T-helper 2 cell treated with Interferon-gamma antibody and Interleukin-4, amounts not matched to agents 5 μg/mL and 100 μg/mL, for 36 hours (primary cell): Measurements from ENCODE around the gene KRT15.
"Not testable (repeated sequence)": the region's sequence is repeated elsewhere in the genome, so short reads cannot be mapped to it uniquely, and the experiment has no call there.

Experiments
- DNase-seq: peaks from one replicate; pipeline ENCODE4 v3.0.0; 2021; ENCODE audit warnings: low spot score
- H3K27ac Mint-ChIP-seq: one replicate; pipeline ENCODE4 v1.8.0; 2021; ENCODE audit warnings: mild to moderate bottlenecking, mixed read lengths
- H3K27me3 Mint-ChIP-seq: one replicate; pipeline ENCODE4 v1.8.0; 2021; ENCODE audit warnings: low read depth, mixed read lengths
- H3K36me3 Mint-ChIP-seq: one replicate; pipeline ENCODE4 v1.8.0; 2021; ENCODE audit warnings: low read depth, mixed read lengths
- H3K4me1 Mint-ChIP-seq: one replicate; pipeline ENCODE4 v1.8.0; 2021; ENCODE audit warnings: low read depth, mixed read lengths
- H3K4me3 Mint-ChIP-seq: one replicate; pipeline ENCODE4 v1.8.0; 2022; ENCODE audit warnings: mild to moderate bottlenecking, moderate library complexity, mixed read lengths
- H3K9me3 Mint-ChIP-seq: one replicate; pipeline ENCODE4 v1.8.0; 2021; ENCODE audit warnings: mixed read lengths

KRT15 gene

GRCh38 chr17:41548844-41549595 is 30.3 kb upstream of the KRT15 start:
- peaks cover 12% of the 10 kb centered on the region for H3K4me1 Mint-ChIP-seq
- H3K4me3 Mint-ChIP-seq = peak overlapping the region; percentile 62
- H3K27me3 Mint-ChIP-seq = peaks cover 7% of the 10 kb centered on the region
- peak; percentile 81 for DNase-seq
- H3K27ac Mint-ChIP-seq = peak overlapping the region; percentile 86
- peaks cover 12% of the 10 kb centered on the region for H3K9me3 Mint-ChIP-seq
- no peaks in the 10 kb centered on the region for H3K36me3 Mint-ChIP-seq

DNA sequence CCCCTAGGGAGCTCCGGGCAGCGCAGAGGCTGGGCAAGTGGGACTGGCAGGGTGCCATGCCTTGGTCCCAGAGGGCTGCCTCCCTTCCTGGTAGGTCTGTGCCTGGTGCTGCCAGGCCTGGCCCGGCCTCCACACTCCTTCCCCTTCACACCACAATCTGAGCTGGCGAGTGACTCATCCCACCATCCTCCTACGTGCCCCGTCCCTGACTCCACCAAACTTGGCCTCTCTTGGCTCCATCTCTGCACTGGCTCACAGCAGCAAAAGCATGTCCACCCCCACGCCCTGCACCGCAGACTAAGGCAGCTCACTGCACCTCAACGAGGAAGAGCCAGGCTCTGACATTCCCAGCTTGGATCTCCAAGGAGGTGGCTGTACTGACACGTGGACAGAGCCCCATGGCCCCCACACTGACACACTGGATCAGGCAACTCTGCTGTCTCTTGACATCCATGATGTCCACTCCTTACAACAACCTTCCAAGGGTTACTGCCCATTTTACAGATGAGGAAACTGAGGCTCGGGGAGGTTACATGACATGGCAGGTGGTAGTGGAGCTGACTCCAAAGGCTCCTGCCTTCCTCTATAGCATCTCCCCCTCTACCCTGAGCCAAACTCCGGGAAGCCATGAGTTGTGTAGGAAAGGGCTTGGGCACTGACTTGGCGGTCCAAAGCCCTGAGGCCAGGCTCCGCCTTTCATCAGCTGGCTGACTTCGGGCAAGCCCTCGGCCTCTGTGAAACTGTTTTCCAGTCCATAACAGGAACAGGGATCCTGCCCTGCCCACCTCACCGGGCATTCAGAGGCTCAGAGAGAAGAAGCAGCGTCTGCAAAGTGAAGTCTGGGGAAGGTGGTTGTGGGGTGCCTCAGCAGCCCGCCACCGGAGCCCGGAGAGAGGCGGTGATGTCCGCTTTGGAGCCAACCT is 29.5 kb upstream of the KRT15 start:
- peaks cover 7% of the 10 kb centered on the region for H3K27me3 Mint-ChIP-seq
- DNase-seq = peak; percentile 83
- H3K36me3 Mint-ChIP-seq = no peaks in the 10 kb centered on the region

GRCh38 chr17:41547378-41547841 is 28.7 kb upstream of the KRT15 start:
- DNase-seq = no peak
- peaks cover 5% of the 10 kb centered on the region for H3K27me3 Mint-ChIP-seq
- H3K4me1 Mint-ChIP-seq = peaks cover 12% of the 10 kb centered on the region
- H3K4me3 Mint-ChIP-seq = no peak overlapping the region
- peaks cover 12% of the 10 kb centered on the region for H3K9me3 Mint-ChIP-seq
- H3K36me3 Mint-ChIP-seq = no peaks in the 10 kb centered on the region
- H3K27ac Mint-ChIP-seq = no peak overlapping the region

More for the DNA sequence above, 29.5 kb upstream of the KRT15 start:
- H3K9me3 Mint-ChIP-seq = peaks cover 12% of the 10 kb centered on the region
- peaks cover 12% of the 10 kb centered on the region for H3K4me1 Mint-ChIP-seq
- H3K4me3 Mint-ChIP-seq = peak overlapping the region; percentile 62
- H3K27ac Mint-ChIP-seq = no peak overlapping the region

DNA sequence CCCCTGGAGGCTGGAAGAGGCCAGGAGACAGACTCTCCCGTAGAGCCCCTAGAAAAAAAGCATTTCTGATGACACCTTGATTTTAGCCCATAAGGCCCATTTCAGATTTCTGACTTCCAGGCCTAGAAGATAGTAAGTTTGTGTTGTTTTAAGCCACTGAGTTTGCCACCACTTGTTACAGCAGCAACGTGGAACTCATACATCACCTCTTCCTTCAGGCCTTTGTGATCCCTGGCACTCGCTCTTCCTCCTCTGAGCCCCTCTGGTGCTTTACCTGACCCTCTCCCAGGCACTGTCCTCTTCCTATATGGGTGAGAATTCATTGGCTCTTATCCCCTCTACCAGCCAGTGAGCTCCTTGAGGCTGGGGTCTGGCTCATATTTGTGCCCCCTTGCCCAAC is 28.1 kb upstream of the KRT15 start:
- no peak for DNase-seq
- H3K27ac Mint-ChIP-seq = no peak overlapping the region
- peaks cover 4% of the 10 kb centered on the region for H3K27me3 Mint-ChIP-seq
- peaks cover 12% of the 10 kb centered on the region for H3K4me1 Mint-ChIP-seq
- no peak overlapping the region for H3K4me3 Mint-ChIP-seq
- H3K36me3 Mint-ChIP-seq = no peaks in the 10 kb centered on the region
- H3K9me3 Mint-ChIP-seq = peaks cover 12% of the 10 kb centered on the region

- no peak overlapping the region for H3K4me3 Mint-ChIP-seq
- no peak for DNase-seq
- no peaks in the 10 kb centered on the region for H3K36me3 Mint-ChIP-seq
- H3K27me3 Mint-ChIP-seq = peaks cover 2% of the 10 kb centered on the region
- peaks cover 12% of the 10 kb centered on the region for H3K9me3 Mint-ChIP-seq
- no peak overlapping the region for H3K27ac Mint-ChIP-seq
- peaks cover 12% of the 10 kb centered on the region for H3K4me1 Mint-ChIP-seq
Observed at GRCh38 chr17:41545829-41546410, 27.2 kb upstream of the KRT15 start.

- H3K4me1 Mint-ChIP-seq = peaks cover 12% of the 10 kb centered on the region
- DNase-seq = no peak
- no peaks in the 10 kb centered on the region for H3K36me3 Mint-ChIP-seq
- no peak overlapping the region for H3K4me3 Mint-ChIP-seq
- H3K9me3 Mint-ChIP-seq = peaks cover 12% of the 10 kb centered on the region
- H3K27me3 Mint-ChIP-seq = peaks cover 2% of the 10 kb centered on the region
- no peak overlapping the region for H3K27ac Mint-ChIP-seq
Observed at GRCh38 chr17:41544935-41545334, 26.2 kb upstream of the KRT15 start.

DNA sequence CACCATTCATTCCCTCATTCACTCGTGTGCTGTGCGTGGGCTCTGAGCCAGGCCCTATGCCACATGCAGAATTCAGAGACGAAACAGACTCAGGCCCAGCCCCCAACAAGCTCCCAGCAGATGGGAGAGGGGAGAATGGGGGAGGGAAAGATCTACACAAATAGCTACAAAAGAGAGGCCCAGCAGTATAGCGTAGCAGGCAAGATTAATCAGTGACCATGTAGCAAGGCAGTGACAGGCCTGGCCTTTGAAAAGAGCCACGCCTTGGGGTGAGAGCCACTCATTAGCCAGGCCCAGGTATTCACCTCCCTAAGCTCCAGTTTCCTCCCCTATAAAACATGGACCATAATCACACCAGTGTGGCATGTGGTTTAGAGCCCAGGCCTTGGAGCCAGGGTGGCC is 25.8 kb upstream of the KRT15 start:
- Mint-ChIP-seq H3K9me3 (peaks cover 12% of the 10 kb centered on the region), H3K27me3 (peaks cover 2% of the 10 kb centered on the region), H3K4me3 (no peak overlapping the region), H3K27ac (no peak overlapping the region), H3K4me1 (peaks cover 11% of the 10 kb centered on the region), H3K36me3 (no peaks in the 10 kb centered on the region)
- no peak for DNase-seq

DNA sequence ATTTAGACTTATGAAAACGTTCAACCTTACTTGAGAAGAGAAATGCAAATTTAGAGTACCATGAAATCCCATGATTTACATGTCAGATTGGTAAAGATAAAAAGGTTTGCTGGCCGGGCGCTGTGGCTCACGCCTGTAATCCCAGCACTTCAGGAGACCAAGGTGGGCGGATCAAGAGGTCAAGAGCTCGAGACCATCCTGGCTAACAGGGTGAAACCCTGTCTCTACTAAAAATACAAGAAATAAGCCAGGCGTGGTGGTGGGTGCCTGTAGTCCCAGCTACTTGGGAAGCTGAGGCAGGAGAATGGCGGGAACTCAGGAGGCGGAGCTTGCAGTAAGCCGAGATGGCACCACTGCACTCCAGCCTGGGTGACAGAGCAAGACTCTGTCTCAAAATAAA is 24.1 kb upstream of the KRT15 start:
- not testable (repeated sequence) for H3K27ac Mint-ChIP-seq, H3K27me3 Mint-ChIP-seq, H3K36me3 Mint-ChIP-seq, H3K4me1 Mint-ChIP-seq, H3K4me3 Mint-ChIP-seq, DNase-seq
- H3K9me3 Mint-ChIP-seq = peaks cover 12% of the 10 kb centered on the region

GRCh38 chr17:41542357-41542756 is 23.7 kb upstream of the KRT15 start:
- Mint-ChIP-seq H3K4me3 (no peak overlapping the region), H3K9me3 (peaks cover 11% of the 10 kb centered on the region), H3K27me3 (peaks cover 2% of the 10 kb centered on the region), H3K4me1 (no peaks in the 10 kb centered on the region), H3K27ac (no peak overlapping the region), H3K36me3 (no peaks in the 10 kb centered on the region)
- DNase-seq = no peak

DNA sequence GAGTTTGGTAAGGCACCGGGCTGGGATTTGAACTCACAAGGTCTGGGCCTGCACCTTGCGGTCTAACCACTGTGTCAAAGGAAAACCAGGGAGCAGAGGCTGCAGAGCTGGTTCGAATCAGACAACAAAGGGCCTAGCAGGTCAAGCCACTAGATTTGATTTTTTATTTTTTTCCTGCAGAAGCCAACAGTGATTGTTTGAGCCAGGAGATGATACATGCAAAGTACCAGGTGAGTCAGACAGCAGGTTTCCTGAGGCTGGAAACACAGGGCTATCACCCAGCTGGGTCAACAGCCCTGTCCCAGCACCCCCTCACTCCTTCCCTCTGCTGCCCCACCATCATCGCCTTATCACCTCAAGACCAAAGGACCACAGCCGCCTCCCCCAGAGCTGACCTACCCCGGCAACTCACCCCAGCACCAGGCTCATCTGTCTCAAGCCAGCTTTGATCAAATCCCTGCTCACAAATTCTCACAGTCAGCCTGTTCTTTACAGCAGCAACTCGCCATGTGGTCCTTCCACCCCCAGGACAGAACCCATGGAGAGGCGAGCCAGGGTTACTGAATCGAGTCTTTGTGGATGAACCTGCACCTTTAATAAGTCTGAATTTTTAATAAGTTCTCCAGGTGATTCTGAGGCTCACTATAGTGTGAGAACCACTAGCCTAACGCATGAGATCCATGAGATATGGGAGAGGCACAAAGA is 22.4 kb upstream of the KRT15 start:
- no peak for DNase-seq
- H3K27me3 Mint-ChIP-seq = peaks cover 6% of the 10 kb centered on the region
- H3K36me3 Mint-ChIP-seq = no peaks in the 10 kb centered on the region
- no peak overlapping the region for H3K4me3 Mint-ChIP-seq
- no peak overlapping the region for H3K27ac Mint-ChIP-seq
- no peaks in the 10 kb centered on the region for H3K4me1 Mint-ChIP-seq
- no peaks in the 10 kb centered on the region for H3K9me3 Mint-ChIP-seq

DNA sequence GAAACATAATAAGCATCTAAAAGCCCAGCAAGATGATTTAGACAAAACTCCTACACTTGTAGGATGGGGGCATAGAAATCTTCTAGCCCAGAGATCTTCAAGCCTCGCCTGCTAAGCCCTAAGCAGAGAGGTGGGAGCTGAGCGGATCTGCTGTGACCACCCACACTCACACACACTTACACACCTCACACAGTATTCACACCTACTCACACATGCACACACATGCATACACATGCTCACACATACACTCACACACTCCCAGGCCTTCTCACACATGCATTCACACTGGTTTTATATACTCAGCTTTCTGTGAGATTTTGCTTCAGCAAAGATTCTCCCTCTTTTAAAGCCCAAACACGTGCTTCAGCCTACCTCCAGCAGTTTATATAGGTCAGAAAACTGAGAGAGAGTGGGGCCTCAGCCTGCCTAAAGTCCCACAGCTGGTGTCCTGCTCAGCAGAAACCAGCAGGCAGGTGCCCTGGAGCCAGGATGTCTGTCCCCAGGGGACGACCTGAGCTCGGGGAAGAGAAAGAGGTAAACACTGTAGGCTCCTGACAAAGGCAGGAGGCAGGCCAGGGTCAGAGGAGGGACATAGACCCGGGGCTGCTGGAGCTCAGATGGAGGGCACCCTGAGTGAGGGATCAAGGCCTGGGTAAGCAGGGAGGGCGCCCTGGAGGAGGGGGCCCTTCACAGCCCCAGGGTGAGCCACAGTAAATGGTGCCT is 21.4 kb upstream of the KRT15 start:
- H3K27ac Mint-ChIP-seq = no peak overlapping the region

DNA sequence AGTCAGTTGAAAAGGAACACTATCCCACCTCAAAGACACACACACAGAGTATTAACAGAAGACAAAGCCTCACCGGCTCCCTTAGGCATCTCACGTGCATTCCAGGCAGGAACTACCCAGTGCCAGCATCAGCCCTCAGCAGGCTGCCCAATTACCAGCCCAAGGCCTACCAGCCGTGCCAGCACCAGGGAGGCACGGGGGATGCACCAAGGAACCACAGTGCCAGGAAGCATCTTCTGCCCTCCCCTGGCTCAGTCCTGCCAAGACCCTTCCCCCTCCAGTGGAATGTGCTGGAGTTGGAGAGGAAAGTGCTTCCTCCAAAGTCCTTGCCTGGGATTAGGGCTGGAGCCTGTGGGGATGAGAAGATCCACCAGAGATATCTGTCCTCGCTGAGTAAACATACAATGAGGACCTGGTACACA is 20.4 kb upstream of the KRT15 start:
- H3K9me3 Mint-ChIP-seq = no peaks in the 10 kb centered on the region
- H3K4me3 Mint-ChIP-seq = no peak overlapping the region
- H3K36me3 Mint-ChIP-seq = no peaks in the 10 kb centered on the region
- peaks cover 10% of the 10 kb centered on the region for H3K27me3 Mint-ChIP-seq
- no peak overlapping the region for H3K27ac Mint-ChIP-seq
- no peak for DNase-seq
- no peaks in the 10 kb centered on the region for H3K4me1 Mint-ChIP-seq

More for the DNA sequence above, 21.4 kb upstream of the KRT15 start:
- no peak for DNase-seq
- no peaks in the 10 kb centered on the region for H3K9me3 Mint-ChIP-seq
- no peaks in the 10 kb centered on the region for H3K4me1 Mint-ChIP-seq
- H3K27me3 Mint-ChIP-seq = peaks cover 9% of the 10 kb centered on the region
- no peaks in the 10 kb centered on the region for H3K36me3 Mint-ChIP-seq
- no peak overlapping the region for H3K4me3 Mint-ChIP-seq

GRCh38 chr17:41538565-41538991 is 19.9 kb upstream of the KRT15 start:
- no peak for DNase-seq
- Mint-ChIP-seq H3K27me3 (peaks cover 11% of the 10 kb centered on the region), H3K4me3 (no peak overlapping the region), H3K36me3 (no peaks in the 10 kb centered on the region), H3K27ac (no peak overlapping the region), H3K4me1 (no peaks in the 10 kb centered on the region), H3K9me3 (no peaks in the 10 kb centered on the region)
